Putamen (tissue), 1 donor: ENCODE measurements around the gene G3BP1.
"Not testable (repeated sequence)": the region's sequence is repeated elsewhere in the genome, so short reads cannot be mapped to it uniquely, and the experiment has no call there.

Experiments
- DNase-seq: peaks from one replicate; pipeline ENCODE4 v3.0.0-alpha.2; 2016; ENCODE audit warnings: low spot score

The G3BP1 gene

DNA sequence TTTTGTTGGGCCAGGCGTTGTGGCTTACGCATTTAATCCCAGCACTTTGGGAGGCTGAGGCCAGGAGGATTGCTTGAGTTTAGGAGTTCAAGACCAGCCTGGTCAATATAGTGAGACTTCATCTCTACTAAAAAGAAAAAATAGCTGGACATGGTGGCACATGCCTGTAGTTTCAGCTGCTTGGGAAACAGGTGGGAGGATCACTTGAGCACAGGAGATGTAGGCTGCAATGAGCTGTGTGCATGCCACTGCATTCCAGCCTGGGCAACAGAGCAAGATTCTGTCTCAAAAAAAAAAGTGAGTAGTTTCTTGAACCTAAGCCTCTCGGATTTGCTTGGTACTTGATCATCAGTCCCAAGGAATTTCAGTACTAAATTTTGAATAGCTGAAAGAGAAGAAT, 26.9 kb downstream of the G3BP1 start:
- no peak for DNase-seq

DNA sequence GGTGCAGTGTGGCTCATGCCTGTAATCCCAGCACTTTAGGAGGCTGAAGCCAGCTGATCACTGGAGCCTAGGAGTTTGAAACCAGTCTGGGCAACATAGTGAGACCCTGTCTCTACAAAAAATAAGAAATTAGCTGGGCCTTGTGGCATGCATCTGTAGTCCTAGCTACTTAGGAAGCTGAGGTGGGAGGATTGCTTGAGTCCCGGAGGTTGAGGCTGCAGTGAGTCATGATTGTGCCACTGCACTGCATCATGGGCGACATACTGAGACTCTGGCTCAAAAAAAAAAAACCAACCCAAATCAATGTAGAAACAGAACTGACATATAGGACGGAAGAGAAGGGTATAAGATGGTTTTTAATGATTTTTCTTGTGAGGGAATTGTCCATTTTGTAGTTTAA, 27.7 kb downstream of the G3BP1 start:
- DNase-seq, result no peak

DNA sequence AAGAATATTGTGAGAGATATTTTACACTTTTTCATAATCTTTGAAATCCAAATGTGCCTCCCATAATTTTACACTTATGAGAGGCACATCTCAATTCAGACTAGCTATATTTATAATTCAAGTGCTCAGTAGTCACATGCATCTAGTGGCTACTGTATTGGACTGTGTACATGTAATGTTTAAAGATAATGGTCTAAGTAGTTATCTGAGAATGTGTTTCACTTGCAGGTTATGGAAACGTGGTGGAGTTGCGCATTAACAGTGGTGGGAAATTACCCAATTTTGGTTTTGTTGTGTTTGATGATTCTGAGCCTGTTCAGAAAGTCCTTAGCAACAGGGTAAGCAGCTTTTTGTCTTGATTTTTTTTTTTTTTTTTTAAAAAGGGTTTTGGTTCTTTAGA, 28.8 kb downstream of the G3BP1 start:
- no peak for DNase-seq

DNA sequence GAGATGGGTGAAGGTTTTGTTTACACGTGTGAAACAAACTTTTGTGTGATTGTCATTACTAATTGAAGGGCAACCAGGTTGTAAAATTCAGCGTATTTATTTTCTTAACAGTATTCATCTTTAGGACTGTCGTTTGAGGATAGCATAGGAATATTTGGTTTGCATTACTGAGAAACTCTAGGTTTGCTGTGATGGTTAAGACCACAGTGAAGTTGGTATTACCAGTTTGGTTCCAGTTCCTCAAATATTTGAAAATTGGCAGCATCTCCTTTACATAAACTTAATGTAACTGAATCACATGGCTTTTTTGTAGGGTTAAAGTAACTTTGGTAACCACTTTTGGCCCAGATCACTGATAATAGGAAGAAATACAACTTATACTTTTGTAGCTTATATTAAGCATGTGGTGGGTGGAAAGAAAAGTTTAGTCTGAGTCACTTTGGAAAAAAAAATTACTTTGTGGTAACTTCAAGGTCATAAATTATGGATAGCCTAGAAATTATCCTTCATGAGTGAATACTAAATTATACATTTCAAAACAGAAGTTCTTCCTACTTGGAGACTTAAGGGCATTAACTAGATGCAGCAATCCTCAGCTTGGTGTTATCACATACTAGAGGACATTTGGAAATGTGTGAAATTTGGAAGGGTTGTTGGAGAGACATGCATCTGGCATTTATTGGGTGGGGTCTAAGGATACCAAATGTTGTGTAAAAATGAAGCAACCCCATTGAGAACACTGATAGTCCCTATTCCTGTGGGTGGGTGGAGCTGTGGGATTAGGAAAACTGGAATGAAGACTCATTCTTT, 33.9 kb downstream of the G3BP1 start:
- no peak for DNase-seq

DNA sequence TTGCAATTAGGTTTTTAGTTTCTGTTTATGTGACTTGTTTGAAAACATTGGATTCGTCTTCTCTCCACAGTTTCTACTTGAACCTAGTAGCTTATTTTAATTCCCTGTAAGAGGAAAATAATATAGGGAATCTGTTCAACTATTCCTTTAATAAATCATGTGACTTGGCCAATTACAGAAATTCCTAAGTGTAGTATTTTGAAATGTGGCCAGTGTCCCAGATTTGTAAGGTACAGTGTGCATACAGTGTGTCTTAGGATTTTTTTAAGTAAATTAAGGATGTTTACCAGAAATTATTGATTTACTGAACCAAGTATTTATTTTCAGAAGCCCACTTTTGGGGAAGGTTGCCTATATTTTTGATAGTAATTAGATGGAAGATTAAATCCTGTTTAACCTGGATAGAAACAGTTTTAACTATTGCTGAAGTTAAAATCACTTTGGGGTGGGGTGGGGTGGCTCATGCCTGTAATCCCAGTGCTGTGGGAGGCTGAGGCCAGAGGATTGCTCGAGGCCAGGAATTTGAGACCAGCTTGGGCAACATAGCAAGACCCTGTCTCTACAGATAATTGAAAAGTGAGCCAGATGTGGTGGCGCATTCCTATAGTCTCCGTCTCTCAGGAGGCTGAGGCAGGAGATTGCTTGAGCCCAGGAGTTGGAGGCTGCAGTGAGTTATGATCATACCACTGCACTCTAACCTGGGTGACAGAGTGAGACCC, 36.9 kb downstream of the G3BP1 start:
- no peak for DNase-seq

DNA sequence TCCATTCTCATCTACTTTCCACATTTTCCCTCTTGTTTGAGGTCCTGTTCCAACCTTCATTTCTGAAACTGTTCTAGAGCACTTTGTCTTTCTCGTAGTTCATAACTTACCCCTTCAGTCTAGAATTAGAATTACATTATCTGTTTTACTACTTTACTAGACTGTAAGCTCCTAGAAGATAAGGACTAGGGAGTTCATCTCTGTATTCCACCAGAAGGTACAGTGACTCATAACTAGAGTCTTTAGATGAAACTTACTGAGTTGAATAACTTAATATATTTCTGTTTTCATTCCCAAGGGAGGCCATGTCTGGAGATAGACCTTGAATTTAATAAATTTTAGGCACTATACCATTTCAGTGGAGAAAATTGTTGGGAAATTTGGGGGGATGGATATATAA, 38.7 kb downstream of the G3BP1 start:
- no peak for DNase-seq

DNA sequence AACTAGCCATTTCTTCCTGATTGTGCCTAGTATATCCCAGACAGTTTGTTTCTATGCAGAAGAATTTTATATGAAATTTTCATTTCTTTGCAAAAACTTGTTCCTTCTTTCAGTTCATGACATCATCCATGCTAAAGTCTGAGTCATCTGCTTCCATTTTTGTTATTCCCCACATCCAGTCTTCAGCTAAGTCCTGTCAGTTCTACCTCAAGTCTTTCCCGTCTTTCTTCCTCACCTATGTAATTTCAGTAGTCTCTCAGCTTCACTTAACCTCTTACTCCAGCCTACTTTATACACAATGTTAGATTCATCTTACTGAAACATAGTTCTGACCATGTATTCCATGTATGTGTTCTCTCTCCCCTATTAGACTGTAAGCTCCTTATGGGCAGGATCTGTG, 39.1 kb downstream of the G3BP1 start:
- no peak for DNase-seq

DNA sequence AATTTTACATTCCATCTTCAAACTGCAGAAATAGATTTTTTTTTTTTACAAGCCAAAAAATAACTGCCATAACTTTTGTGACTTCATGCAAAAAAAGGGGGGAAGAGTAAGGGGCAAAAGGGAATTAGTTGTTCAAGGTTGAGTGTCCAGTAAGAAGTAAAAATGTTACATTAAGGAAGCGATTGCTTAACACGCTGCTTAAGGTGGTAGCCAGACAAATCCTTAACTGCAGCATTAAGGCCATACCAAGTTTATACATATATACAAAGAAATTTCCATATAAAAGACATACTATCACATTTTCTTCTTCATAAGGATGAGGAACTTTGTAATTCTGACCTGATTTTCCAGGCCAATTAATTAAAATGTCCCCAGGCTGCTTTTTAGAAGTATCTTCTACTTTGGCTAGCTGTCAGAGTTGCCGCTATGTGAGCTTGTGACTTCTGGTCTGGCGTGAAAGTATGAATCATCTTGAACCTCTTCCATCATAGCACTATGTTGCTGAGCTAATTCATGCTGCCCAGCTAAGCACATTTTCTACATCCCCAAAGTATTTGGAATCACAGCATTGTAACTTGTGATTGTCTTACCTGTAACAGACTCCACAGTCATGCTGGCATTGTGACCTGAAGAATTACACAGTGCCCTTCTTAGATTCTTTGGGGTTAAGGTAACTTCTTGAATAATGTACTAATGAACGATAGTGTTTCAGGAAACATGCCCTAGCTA, 40.0 kb downstream of the G3BP1 start:
- no peak for DNase-seq

DNA sequence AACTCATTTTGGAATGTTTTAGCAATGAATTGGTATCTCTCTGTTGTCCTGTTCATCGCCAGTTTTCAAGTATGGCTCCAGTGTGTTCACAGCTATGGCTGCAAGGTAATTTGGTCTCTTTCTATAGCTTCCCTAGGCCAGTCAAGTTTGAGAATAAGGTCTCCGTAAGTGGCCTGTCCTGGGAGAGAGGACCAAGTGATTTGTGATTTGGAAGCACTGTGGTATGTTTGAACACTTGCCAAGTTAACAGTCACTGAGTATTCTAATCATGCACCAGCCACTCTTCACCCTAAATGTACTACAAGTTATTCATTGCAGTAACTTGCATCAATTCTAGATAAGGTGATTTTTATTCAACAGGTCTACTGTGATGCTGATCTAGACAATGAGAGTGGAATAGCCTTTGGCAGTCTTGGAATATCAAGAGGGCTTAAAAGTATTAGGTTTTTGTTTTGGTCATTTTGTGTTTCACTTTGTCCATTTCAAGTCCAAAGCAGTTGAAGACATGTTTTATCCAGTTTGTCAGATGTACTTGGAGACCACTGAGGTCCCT, 41.1 kb downstream of the G3BP1 start:
- no peak for DNase-seq

DNA sequence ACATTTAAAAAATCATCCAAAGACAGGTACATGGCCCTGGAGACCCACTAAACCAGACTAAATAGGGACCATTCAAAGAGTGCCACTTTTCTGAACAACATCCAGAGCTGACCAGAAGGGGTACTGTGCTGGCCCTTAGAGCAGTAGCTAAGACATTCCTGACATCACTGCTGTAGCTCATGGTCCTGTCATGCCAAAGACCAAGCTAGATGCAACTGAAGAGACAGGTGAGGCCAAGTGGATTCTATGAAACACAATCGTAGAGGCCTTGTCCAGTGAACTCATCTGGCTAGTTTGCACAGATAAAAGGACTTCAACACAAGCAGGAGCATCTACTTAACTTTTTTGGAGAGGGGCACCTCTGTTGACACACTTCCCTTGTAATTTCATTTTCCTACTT, 43.3 kb downstream of the G3BP1 start:
- DNase-seq, result no peak

DNA sequence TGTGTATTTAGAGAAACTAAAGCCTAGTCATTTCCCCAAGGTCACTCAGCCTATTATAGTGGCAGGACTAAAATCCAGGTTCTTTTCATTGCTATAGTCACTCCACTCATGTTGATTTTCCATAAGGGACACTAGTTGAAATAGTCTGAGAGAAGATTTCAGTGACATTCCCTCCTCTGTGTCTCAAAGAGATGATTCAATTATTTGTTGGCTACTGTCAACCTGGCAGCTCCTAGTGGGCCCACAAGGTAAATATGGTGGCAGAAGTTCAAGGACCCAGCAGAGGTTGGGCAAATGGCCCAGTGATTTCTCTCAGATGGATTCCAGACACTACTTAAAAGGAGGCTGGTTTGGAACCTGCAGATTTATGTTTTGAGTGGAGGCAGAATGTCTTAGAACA, 48.1 kb downstream of the G3BP1 start:
- no peak for DNase-seq

DNA sequence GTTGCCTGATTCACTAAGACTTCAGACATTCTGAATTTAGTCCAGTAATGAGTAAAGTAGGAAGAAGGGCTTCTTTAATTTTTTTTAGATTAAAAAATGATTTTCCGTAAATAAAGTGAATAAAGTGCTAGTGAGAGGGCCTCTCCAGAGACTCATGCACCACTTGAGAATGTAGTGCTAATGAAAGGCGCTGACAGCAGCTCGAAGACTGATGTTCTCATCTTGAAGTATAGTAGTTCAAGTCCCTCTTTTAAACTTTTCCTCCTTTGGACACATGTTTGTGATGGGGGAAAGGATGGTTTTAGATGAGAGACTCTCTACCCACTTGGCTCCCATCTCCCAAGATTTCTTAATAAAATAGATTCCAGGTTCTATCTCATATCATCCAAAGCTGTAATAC, 48.5 kb downstream of the G3BP1 start:
- DNase-seq, result no peak

DNA sequence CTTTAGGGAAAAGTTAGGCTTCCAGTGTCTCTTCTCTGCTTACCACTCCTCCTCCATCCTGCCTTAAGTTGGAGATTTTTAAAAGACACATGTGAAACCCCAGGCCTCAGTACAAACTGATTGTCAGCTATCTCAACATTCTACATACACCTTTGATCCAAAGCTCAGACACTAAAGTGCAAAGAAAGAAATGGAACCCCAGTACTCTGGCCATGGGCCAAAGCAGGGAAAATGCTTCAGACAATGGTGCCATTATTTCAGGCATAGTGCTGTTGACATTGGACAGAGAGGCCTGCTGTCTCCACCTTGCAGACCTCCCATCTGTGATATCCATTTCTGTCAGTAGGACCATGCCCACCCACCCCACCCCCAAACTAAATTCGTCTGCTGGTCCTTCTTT, 49.1 kb downstream of the G3BP1 start:
- DNase-seq, result no peak

DNA sequence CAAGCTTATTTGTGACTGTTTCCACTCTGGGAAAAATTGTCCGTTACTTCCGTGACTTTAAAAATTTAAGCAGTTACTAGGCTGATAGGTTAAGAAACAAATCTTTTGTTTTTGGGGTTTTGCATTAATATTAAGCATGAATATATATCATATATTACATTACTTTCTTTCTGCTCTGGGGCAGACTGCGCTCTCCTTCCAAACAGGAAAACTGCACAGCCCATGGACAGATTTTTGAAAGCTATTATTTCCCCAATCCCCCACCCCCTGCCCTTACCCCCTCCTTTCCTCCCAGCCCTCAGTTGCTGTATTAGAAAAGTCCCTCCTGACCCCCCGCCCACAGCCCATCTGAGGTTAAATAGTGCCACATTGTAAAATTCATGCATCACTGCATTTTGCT, 50.4 kb downstream of the G3BP1 start:
- no peak for DNase-seq

DNA sequence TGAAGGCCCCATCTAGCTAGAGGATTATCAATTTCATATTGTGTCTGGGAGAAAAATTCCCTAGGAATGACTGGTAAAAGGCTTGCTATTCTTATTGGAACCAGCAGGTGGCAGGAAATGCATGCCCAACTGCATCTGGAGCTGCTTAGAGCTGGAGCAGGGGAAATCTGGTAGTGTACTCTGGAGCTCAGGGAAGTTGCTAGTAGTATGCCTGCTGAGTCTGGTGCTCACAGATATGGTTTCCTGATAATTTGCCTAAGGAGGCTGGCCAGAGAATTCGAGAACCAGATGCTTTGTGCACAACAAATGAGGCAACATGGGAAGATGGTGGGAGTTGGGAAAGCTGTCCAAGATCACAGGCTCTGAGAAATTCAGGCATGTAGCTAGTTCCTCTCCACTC, 53.7 kb downstream of the G3BP1 start:
- DNase-seq, result peak; percentile 64

DNA sequence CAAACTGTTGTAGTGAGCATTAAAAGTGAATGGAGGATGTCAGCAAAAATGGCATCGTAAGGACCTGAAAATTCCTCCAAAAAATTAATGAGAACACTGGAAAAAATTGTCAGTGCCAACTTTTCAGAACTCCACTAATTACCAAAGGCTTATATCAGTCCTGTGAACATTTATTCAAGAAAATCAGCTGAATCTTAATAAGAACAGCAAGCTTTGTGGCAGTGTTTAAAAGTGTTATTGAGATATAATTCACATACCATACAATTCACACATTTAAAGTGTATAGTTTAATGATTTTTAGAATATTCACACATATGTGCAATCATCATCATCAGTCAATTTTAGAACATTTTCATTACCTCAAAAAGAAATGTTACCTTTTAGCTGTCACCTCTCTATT, 57.6 kb downstream of the G3BP1 start:
- DNase-seq, result no peak

DNA sequence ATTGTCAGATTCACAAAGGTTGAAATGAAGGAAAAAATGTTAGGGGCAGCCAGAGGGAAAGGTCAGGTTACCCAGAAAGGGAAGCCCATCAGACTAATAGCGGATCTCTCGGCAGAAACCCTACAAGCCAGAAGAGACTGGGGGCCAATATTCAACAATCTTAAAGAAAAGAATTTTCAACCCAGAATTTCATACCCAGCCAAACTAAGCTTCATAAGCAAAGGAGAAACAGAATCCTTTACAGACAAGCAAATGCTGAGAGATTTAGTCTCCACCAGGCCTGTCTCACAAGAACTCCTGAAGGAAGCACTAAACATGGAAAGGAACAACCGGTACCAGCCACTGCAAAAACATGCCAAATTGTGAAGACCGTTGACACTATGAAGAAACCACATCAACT, 61.1 kb downstream of the G3BP1 start:
- DNase-seq, result not testable (repeated sequence)

DNA sequence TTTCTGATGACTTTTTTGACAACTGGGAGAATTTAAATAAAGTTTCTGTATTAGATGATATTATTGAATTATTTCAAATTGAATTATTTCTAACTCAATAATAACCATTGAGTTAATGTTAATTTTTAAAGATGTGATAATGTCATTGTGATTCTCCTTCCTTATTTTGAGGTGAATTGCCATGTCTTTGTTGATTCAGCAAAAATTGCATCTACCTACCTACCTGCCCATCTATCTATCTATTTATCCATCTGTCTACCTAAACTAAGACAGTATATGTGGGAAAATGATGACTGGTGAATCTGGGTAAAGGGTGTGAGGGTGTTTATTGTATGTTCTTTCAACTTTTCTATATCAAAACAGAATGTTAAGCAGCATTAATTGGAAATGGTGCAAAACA, 75.0 kb downstream of the G3BP1 start:
- no peak for DNase-seq

DNA sequence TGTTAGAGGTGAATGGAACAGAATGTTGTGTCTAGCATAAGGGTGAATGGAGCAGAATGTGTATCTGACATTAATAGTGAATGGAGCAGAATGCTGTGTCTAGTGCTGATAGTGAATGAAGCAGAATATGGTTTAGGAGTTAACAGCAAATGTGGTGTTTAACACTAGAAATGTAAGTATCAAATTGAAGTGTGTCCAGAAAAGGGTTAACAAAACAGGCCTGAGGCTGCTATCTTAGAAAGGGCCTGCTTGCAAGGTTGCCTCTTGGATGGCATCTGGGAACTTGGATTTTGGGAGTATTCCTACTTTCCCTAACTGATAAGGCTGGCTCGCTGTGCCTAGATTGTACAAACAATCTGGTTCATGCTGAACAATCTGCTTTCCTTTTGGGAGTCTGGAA, 76.1 kb downstream of the G3BP1 start:
- no peak for DNase-seq

DNA sequence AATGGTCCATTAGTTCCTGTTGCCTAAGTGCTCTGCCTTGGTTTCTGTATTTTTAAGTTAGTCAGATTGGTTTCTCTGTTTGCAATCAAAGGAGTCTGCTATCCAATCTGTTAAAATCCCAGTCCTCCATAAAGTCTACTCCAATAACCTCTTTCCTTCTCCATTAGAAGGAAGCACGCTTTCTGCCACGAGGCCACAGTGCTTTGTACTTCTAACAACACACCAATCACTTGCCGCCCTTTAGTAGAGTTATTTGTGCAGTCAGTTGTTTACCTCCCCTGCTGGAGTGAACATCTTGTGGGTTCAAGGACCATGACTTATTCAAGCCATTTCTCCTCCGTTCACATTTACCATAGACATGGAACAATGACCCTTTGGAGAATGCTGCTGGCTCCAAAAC, 83.9 kb downstream of the G3BP1 start:
- no peak for DNase-seq

DNA sequence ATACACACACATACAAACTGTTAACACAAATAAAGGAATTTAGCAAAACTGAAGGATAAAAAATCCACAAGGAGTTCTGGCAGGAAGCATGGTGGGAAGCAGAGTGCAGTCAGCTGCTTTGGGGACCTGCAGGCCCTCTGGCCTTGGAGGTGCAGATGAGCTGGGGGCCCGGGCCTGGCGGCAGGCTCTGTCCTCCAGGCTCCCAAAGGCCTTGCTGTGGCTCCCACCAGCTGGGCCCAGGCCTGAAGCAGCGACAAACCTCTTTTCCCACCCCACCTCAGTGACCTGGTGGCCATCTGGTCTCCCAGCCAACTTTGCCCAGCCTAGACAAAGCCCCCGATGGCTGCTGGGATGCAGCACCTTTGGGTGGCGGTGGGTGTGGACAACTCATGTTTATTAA, 85.1 kb downstream of the G3BP1 start:
- no peak for DNase-seq

DNA sequence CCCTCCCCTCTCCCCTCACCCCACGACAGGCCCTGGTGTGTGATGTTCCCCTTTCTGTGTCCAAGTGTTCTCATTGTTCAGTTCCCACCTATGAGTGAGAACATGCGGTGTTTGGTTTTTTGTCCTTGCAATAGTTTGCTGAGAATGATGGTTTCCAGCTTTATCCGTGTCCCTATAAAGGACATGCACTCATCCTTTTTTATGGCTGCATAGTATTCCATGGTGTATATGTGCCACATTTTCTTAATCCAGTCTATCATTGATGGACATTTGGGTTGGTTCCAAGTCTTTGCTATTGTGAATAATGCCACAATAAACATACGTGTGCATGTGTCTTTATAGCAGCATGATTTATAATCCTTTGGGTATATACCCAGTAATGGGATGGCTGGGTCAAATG, 89.1 kb downstream of the G3BP1 start:
- not testable (repeated sequence) for DNase-seq
